Activated CD8-positive, alpha-beta T cell treated with anti-CD3 and anti-CD28 coated beads for 36 hours (primary cell): ENCODE measurements around the gene SLC25A26. TPM values are rescaled to one million over a fixed set of nuclear protein-coding genes. Genes with fewer than 3 reads are reported as not detected.

Experiments used
- ATAC-seq: fragments of 200-7000 bp; cut with Tn5 transposase; one replicate; pipeline ENCODE4 v1.10.0; 2021; ENCODE audit warnings: mild to moderate bottlenecking, moderate library complexity
- CTCF ChIA-PET: fragments of 350-600 bp; sonication (Branson Sonifier 250); formaldehyde crosslinking; loops from one replicate; lab custom pipeline; 2021; ENCODE audit warnings: antibody characterized with exemption; lab: Charles Lee
- POLR2A ChIA-PET: fragments of 350-600 bp; sonication (Branson Sonifier 250); formaldehyde crosslinking; loops from one replicate; lab custom pipeline; 2021; ENCODE audit warnings: antibody characterized with exemption; lab: Charles Lee
- DNase-seq: peaks from one replicate; pipeline ENCODE4 v3.0.0-alpha.2; 2020
- H3K27ac Mint-ChIP-seq: one replicate; pipeline ENCODE4 v1.8.0; 2021; ENCODE audit warnings: mild to moderate bottlenecking, mixed read lengths
- H3K27me3 Mint-ChIP-seq: one replicate; pipeline ENCODE4 v1.8.0; 2021; ENCODE audit warnings: mixed read lengths
- H3K36me3 Mint-ChIP-seq: one replicate; pipeline ENCODE4 v1.8.0; 2021; ENCODE audit warnings: low read depth, mixed read lengths
- H3K4me1 Mint-ChIP-seq: one replicate; pipeline ENCODE4 v1.8.0; 2021; ENCODE audit warnings: low read depth, mixed read lengths
- H3K4me3 Mint-ChIP-seq: one replicate; pipeline ENCODE4 v1.8.0; 2021; ENCODE audit warnings: mild to moderate bottlenecking, moderate library complexity, mixed read lengths
- H3K9me3 Mint-ChIP-seq: one replicate; pipeline ENCODE4 v1.8.0; 2021; ENCODE audit warnings: mixed read lengths
- intact Hi-C: fragments of 100-400 bp; cut with micrococcal nuclease; formaldehyde crosslinking; loops from one replicate; pipeline ENCODE4 v1.10.0; 2022
- total RNA-seq, 2 experiments: library from RNA; stranded (reverse); gene quantifications; one replicate each; pipeline ENCODE4 v1.2.3, GENCODE V29; 2021
- TF ChIP-seq, protein P1 (sequence below): fragments of 200-600 bp; IDR thresholded peaks from one replicate; pipeline ENCODE4 v1.8.0; 2022; ENCODE audit warnings: antibody characterized with exemption, mild to moderate bottlenecking

The SLC25A26 gene
- total RNA-seq, 2 experiments from 2014 or later = 28.5 to 31.0 TPM

DNA sequence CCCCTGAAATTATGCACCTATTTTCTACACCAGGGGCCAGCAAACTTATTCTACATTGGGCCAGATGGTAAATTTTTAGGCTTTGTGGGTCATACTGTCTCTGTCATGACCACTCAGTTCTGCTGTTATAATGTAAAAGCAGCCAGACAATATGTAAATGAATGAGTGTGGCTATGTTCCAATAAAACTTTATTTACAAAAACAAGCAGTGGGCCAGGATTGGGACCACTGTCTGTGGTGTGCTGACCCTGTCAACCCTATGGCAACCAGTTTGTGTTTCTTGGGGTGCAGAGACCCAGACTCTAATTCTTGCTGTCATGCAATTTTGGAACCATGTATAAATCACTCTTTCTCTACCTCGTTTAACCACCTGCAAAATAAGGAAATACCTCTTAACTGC is 205.3 kb downstream of the SLC25A26 start:
- H3K9me3 Mint-ChIP-seq = peaks cover 8% of the 10 kb centered on the region
- no peak for DNase-seq
- no peaks in the 10 kb centered on the region for H3K27me3 Mint-ChIP-seq
- POLR2A ChIA-PET = no interaction called here
- H3K27ac Mint-ChIP-seq = no peak overlapping the region
- TF ChIP-seq, protein P1, sequence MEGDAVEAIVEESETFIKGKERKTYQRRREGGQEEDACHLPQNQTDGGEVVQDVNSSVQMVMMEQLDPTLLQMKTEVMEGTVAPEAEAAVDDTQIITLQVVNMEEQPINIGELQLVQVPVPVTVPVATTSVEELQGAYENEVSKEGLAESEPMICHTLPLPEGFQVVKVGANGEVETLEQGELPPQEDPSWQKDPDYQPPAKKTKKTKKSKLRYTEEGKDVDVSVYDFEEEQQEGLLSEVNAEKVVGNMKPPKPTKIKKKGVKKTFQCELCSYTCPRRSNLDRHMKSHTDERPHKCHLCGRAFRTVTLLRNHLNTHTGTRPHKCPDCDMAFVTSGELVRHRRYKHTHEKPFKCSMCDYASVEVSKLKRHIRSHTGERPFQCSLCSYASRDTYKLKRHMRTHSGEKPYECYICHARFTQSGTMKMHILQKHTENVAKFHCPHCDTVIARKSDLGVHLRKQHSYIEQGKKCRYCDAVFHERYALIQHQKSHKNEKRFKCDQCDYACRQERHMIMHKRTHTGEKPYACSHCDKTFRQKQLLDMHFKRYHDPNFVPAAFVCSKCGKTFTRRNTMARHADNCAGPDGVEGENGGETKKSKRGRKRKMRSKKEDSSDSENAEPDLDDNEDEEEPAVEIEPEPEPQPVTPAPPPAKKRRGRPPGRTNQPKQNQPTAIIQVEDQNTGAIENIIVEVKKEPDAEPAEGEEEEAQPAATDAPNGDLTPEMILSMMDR = no peak
- H3K36me3 Mint-ChIP-seq = peaks cover 22% of the 10 kb centered on the region
- H3K4me3 Mint-ChIP-seq = no peak overlapping the region
- peaks cover 11% of the 10 kb centered on the region for H3K4me1 Mint-ChIP-seq
- CTCF ChIA-PET = no interaction called here
- intact Hi-C loops = no loop called here
- ATAC-seq = no peak

DNA sequence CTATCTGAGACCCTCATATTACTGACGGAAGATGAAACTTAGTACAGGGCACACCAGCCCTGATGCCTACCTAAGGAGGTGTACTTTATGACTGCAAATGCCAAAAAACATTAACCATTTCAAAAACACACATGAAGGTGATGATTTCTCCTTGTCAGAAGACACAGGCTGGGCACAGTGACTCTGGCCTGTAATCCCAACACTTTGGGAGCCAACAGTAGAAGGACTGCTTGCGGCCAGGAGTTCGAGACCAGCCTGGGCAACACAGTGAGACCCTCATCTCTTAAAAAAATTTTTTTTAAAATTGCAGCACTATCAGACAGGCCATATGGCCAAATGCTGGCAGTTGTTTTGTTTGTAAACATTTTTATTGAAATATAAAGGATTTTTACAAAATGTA is 206.6 kb downstream of the SLC25A26 start:
- POLR2A ChIA-PET = no interaction called here
- DNase-seq = no peak
- intact Hi-C loops = no loop called here
- no peaks in the 10 kb centered on the region for H3K27me3 Mint-ChIP-seq
- H3K4me3 Mint-ChIP-seq = no peak overlapping the region
- CTCF ChIA-PET = no interaction called here
- TF ChIP-seq, protein P1 = no peak
- no peak overlapping the region for H3K27ac Mint-ChIP-seq
- peaks cover 11% of the 10 kb centered on the region for H3K4me1 Mint-ChIP-seq
- H3K36me3 Mint-ChIP-seq = peaks cover 12% of the 10 kb centered on the region
- peaks cover 4% of the 10 kb centered on the region for H3K9me3 Mint-ChIP-seq
- no peak for ATAC-seq

DNA sequence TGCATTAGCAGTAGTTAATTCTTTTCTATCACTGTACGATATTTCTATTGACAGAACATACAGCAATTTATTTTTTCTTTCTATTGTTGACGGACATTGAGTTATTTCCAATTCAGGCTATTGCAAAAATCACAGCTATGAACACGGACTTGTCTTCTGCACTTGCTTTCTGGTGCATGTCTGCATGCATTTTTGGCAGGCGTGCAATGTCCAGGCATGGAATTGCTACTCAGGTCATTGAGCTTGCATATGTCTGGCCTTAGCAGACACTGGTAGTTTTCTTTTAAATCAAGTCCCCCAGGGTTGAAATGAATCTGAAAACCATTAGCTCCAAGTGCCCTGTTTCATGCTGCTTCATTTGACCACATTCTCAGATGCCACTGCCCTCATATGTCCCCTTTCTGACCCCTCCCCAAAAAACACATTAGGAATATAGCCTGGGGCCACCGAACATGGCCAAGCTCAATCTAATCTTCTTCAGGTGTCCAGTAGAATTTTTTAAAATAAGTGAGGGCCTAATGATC is 207.2 kb downstream of the SLC25A26 start:
- H3K9me3 Mint-ChIP-seq = no peaks in the 10 kb centered on the region
- POLR2A ChIA-PET = no interaction called here
- no peak for DNase-seq
- ATAC-seq = no peak
- TF ChIP-seq, protein P1 = no peak
- H3K27me3 Mint-ChIP-seq = no peaks in the 10 kb centered on the region
- CTCF ChIA-PET = interaction anchor here (0.6 to 1.5 kb wide), 2 partner anchors 10 to 50 kb away, joined by 3 read pairs; no protein-coding TSS in a partner anchor
- no peak overlapping the region for H3K27ac Mint-ChIP-seq
- peaks cover 11% of the 10 kb centered on the region for H3K4me1 Mint-ChIP-seq
- H3K4me3 Mint-ChIP-seq = no peak overlapping the region
- intact Hi-C loops = no loop called here
- peaks cover 6% of the 10 kb centered on the region for H3K36me3 Mint-ChIP-seq

Other genes starting within 250 kb of the SLC25A26 start
- gene MAGI1, start 182.1 kb upstream of the SLC25A26 start, total RNA-seq = under 1 TPM; 0.47 to 0.51 TPM